SU-DHL-6 (cell line): ENCODE results near the gene CLEC2D.

Experiments used
- H2AFZ ChIP-seq: fragments of 200-600 bp; sonication (generic); 2 replicates; pipeline ENCODE4 v1.6.1; 2014; ENCODE audit warnings: low read depth, mild to moderate bottlenecking, moderate library complexity, mixed read lengths, antibody characterized with exemption, low read length; ENCODE audit not compliant: severe bottlenecking
- H3F3A ChIP-seq: fragments of 200-600 bp; shearing (Covaris generic); 2 replicates; pipeline ENCODE4 v1.6.0; 2016; ENCODE audit warnings: antibody characterized with exemption, mild to moderate bottlenecking; ENCODE audit not compliant: insufficient read depth
- H3K27ac ChIP-seq: fragments of 200-600 bp; sonication (generic); 2 replicates; pipeline ENCODE4 v1.5.1; 2016; ENCODE audit warnings: low read depth, mild to moderate bottlenecking, low read length, moderate library complexity, mixed read lengths
- H3K27me3 ChIP-seq: fragments of 200-600 bp; sonication (generic), shearing (Covaris generic); 2 replicates; pipeline ENCODE4 v1.6.0; 2014; ENCODE audit warnings: mild to moderate bottlenecking, low read length
- H3K36me3 ChIP-seq: fragments of 200-600 bp; sonication (generic); 2 replicates; pipeline ENCODE4 v1.6.1; 2014; ENCODE audit warnings: mild to moderate bottlenecking, low read length, mixed read lengths
- H3K4me2 ChIP-seq: fragments of 300-600, 200-600 bp; shearing (Covaris generic), sonication (generic); 2 replicates; pipeline ENCODE4 v1.6.0; 2014; ENCODE audit warnings: low read length, low read depth, mild to moderate bottlenecking; ENCODE audit not compliant: poor library complexity, severe bottlenecking
- H3K4me3 ChIP-seq: fragments of 200-600 bp; sonication (generic); 2 replicates; pipeline ENCODE4 v1.5.1; 2014; ENCODE audit warnings: antibody characterized with exemption, low read length, mild to moderate bottlenecking, mixed read lengths; ENCODE audit not compliant: insufficient read depth, poor library complexity, severe bottlenecking
- H3K79me2 ChIP-seq: fragments of 200-600 bp; sonication (generic); 2 replicates; pipeline ENCODE4 v1.6.1; 2014; ENCODE audit warnings: mild to moderate bottlenecking, low read length, moderate library complexity; ENCODE audit not compliant: insufficient read depth
- H3K9ac ChIP-seq: fragments of 200-600 bp; sonication (generic); 2 replicates; pipeline ENCODE4 v1.7.0; 2014; ENCODE audit warnings: mild to moderate bottlenecking, low read length
- H3K9me2 ChIP-seq: fragments of 200-600 bp; sonication (generic); replicated peaks from 2 replicates; pipeline ENCODE4 v1.6.1; 2014; ENCODE audit warnings: low read length; ENCODE audit not compliant: insufficient read depth
- H3K9me3 ChIP-seq: fragments of 200-600 bp; sonication (generic); 2 replicates; pipeline ENCODE4 v1.6.1; 2014; ENCODE audit warnings: low read length, mixed read lengths; ENCODE audit not compliant: insufficient read depth
- H4K20me1 ChIP-seq: fragments of 200-600 bp; sonication (generic); 2 replicates; pipeline ENCODE4 v1.6.1; 2014; ENCODE audit warnings: low read depth, mild to moderate bottlenecking, antibody characterized with exemption, low read length, moderate library complexity, mixed read lengths
- CTCF ChIP-seq: fragments of 200-600 bp; sonication (generic); IDR thresholded peaks from one replicate; pipeline ENCODE4 v1.5.1; 2017; ENCODE audit warnings: antibody characterized with exemption, mild to moderate bottlenecking, low read length, moderate library complexity; ENCODE audit not compliant: insufficient read depth, poor library complexity, severe bottlenecking
- EZH2phosphoT487 ChIP-seq: fragments of 200-600 bp; sonication (generic), shearing (Covaris generic); conservative IDR thresholded peaks from 2 replicates; pipeline ENCODE4 v1.6.1; 2018; ENCODE audit warnings: mild to moderate bottlenecking, antibody characterized with exemption, low read length, moderate library complexity, mixed read lengths

CLEC2D gene

GRCh38 chr12:9699898-9700605 lies 30.5 kb downstream of the CLEC2D start:
- Histone ChIP-seq H2AFZ (no peak overlapping the region), H3K9me2 (no peaks in the 10 kb centered on the region), H3K4me3 (no peak overlapping the region), H3F3A (peaks cover 48% of the 10 kb centered on the region), H3K27me3 (no peaks in the 10 kb centered on the region), H3K27ac (peak overlapping the region; percentile 50; the same call in 1 of the 2 replicates), H3K79me2 (no peaks in the 10 kb centered on the region), H3K9me3 (no peaks in the 10 kb centered on the region), H4K20me1 (no peaks in the 10 kb centered on the region), H3K4me2 (no peak overlapping the region), H3K9ac (no peak overlapping the region), H3K36me3 (no peaks in the 10 kb centered on the region; the same call in 1 of the 2 replicates)
- TF ChIP-seq CTCF (no peak), EZH2phosphoT487 (no peak)

- Histone ChIP-seq H2AFZ (no peak overlapping the region), H3K36me3 (no peaks in the 10 kb centered on the region), H3K27ac (peak overlapping the region; percentile 50; the same call in 1 of the 2 replicates), H3F3A (peaks cover 48% of the 10 kb centered on the region), H3K4me2 (no peak overlapping the region), H4K20me1 (no peaks in the 10 kb centered on the region), H3K79me2 (no peaks in the 10 kb centered on the region), H3K4me3 (no peak overlapping the region), H3K27me3 (no peaks in the 10 kb centered on the region), H3K9me2 (no peaks in the 10 kb centered on the region), H3K9ac (no peak overlapping the region), H3K9me3 (no peaks in the 10 kb centered on the region)
- TF ChIP-seq EZH2phosphoT487 (no peak), CTCF (no peak)
These were observed 31.1 kb downstream of the CLEC2D start for GRCh38 chr12:9700606-9700956.

- Histone ChIP-seq H3K4me2 (peak overlapping the region; percentile 47), H3K9me3 (no peaks in the 10 kb centered on the region), H3F3A (peaks cover 47% of the 10 kb centered on the region), H3K9ac (peak overlapping the region; percentile 46), H3K27me3 (no peaks in the 10 kb centered on the region), H3K79me2 (no peaks in the 10 kb centered on the region), H2AFZ (no peak overlapping the region), H3K36me3 (no peaks in the 10 kb centered on the region), H3K27ac (peak overlapping the region; percentile 77), H4K20me1 (no peaks in the 10 kb centered on the region), H3K9me2 (no peaks in the 10 kb centered on the region), H3K4me3 (no peak overlapping the region)
- TF ChIP-seq CTCF (no peak), EZH2phosphoT487 (no peak)
These were observed 32.1 kb downstream of the CLEC2D start for GRCh38 chr12:9701380-9702154.
